ENCODE results near the gene LLGL2. TPM values are rescaled to one million over a fixed set of nuclear protein-coding genes. Genes with fewer than 3 reads are reported as not detected.

The LLGL2 gene
- total RNA-seq, 1 donor from 2014 or later: 16.6 TPM

DNA sequence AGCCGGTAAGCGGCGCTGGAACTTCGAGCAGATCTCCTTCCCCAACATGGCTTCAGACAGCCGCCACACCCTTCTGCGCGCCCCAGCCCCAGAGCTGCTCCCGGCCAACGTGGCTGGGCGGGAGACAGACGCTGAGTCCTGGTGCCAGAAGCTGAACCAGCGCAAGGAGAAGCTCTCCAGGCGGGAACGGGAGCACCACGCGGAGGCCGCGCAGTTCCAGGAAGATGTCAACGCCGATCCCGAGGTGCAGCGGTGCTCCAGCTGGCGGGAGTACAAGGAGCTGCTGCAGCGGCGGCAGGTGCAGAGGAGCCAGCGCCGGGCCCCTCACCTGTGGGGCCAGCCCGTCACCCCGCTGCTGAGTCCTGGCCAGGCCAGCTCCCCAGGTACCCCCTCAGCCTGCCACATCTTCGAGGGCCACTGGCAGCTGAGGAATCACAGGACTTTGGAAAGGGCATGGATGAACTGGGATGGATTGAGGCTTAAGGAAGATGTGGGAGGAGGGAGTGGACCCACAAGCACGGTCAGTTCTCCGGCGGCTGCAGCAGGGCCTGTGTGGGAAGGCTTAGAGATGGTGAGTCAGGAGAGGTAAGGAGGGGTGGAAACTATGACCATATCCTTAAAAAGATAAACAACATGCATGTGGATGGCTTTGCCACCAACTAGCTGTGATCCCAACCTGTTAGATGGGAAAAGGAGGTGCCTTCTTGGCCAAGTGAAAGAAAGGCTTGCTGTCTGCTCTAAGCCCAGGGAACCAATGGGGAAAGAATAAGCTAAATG is 3.4 kb upstream of the LLGL2 start:
- Histone ChIP-seq H3K79me2 (ENCODE audit: low read depth) (peaks cover 10% of the 10 kb centered on the region), H3K9me3 (ENCODE audit: low read depth) (no peaks in the 10 kb centered on the region), H3K4me2 (no peak overlapping the region), H3K9ac (no peak overlapping the region), H2AFZ (replicated peaks) (no peak overlapping the region), H4K20me1 (ENCODE audit: low read depth) (peaks cover 34% of the 10 kb centered on the region), H3F3A (ENCODE audit: low read depth) (peaks cover 36% of the 10 kb centered on the region), H3K4me3 (no peak overlapping the region), H3K4me1 (peaks cover 7% of the 10 kb centered on the region), H3K27ac (no peak overlapping the region), H3K27me3 (no peaks in the 10 kb centered on the region), H3K36me3 (no peaks in the 10 kb centered on the region)
- DNase-seq (ENCODE audit: low spot score): no peak
- Mint-ChIP-seq H3K36me3 (peaks cover 21% of the 10 kb centered on the region), H3K4me1 (peaks cover 23% of the 10 kb centered on the region), H3K27me3 (ENCODE audit: insufficient read depth, low read depth) (peaks cover 19% of the 10 kb centered on the region), H3K4me3 (no peak overlapping the region), H3K9me3 (no peaks in the 10 kb centered on the region), H3K27ac (no peak overlapping the region)
- no peak for TF ChIP-seq CTCF (IDR thresholded peaks at IDR 0.05)
- TF ChIP-seq EZH2phosphoT487 (IDR thresholded peaks at IDR 0.05): no peak
- TF ChIP-seq EZH2 (IDR thresholded peaks at IDR 0.05): no peak

DNA sequence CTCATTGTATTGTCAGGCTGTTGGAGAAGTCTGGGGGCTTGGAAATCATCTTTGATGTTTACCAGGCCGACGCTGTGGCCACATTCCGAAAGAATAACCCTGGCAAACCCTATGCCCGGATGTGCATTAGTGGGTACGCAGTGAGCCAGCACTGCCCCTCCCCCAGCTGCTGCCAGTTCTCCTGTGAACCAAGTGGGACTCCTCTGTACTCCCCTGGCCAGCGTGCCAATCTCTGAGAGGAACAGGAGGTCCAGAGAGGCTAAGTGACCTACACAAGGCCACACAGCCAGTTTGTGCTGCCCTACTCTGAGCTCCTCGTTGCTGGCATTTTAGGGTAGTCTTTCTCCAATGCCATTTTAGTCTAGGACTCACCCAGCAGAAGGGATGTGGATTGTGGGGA is 1.9 kb upstream of the LLGL2 start:
- H3K36me3 ChIP-seq: no peaks in the 10 kb centered on the region
- H3F3A ChIP-seq (ENCODE audit: low read depth): peaks cover 33% of the 10 kb centered on the region
- Mint-ChIP-seq H3K27ac (no peak overlapping the region), H3K36me3 (peaks cover 12% of the 10 kb centered on the region), H3K4me3 (peak overlapping the region; percentile 28), H3K27me3 (ENCODE audit: insufficient read depth, low read depth) (peaks cover 19% of the 10 kb centered on the region), H3K4me1 (peaks cover 12% of the 10 kb centered on the region), H3K9me3 (no peaks in the 10 kb centered on the region)
- peaks cover 36% of the 10 kb centered on the region for H4K20me1 ChIP-seq (ENCODE audit: low read depth)
- peaks cover 7% of the 10 kb centered on the region for H3K4me1 ChIP-seq
- DNase-seq (ENCODE audit: low spot score): no peak
- no peak overlapping the region for H2AFZ ChIP-seq (replicated peaks)
- no peak overlapping the region for H3K9ac ChIP-seq
- H3K4me3 ChIP-seq: no peak overlapping the region
- TF ChIP-seq EZH2phosphoT487 (IDR thresholded peaks at IDR 0.05): no peak
- no peak for TF ChIP-seq EZH2 (IDR thresholded peaks at IDR 0.05)
- TF ChIP-seq CTCF (IDR thresholded peaks at IDR 0.05): no peak
- no peaks in the 10 kb centered on the region for H3K27me3 ChIP-seq
- no peak overlapping the region for H3K27ac ChIP-seq
- H3K4me2 ChIP-seq: no peak overlapping the region
- no peaks in the 10 kb centered on the region for H3K9me3 ChIP-seq (ENCODE audit: low read depth)
- peaks cover 25% of the 10 kb centered on the region for H3K79me2 ChIP-seq (ENCODE audit: low read depth)

DNA sequence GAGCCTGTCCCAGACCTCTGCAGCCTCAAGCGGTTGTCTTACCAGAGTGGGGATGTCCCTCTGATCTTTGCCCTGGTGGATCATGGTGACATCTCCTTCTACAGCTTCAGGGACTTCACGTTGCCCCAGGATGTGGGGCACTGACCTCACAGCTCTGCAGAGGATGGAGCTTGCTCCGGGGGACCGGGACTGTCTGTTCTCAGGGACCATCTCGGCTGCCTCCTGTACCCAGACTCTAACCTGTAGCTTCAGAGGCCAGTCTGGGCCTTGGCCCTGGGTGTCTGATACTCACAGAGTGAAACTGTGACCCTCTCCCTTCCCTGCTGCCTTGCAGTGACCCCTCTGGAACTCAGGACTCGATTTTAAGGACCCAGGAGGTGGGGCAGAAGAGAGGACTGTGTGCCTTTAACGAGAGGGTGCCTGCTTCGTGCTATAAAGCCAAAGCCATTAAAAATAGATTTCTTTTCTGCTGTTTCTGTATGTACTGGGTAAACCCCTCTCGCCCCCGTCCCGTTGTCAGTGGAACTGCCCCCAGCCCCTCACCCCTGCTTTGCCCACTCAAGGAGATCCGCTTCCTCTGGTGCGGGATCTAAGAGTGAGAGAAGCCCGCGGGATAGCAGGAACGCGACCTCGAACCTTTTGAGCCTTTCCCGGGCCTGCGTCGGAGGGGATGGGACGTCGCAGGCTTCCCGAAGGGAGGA is 1.1 kb upstream of the LLGL2 start:
- TF ChIP-seq EZH2 (IDR thresholded peaks at IDR 0.05): no peak
- TF ChIP-seq CTCF (IDR thresholded peaks at IDR 0.05): no peak
- TF ChIP-seq EZH2phosphoT487 (IDR thresholded peaks at IDR 0.05): no peak
- peak overlapping the region; percentile 66 for H2AFZ ChIP-seq (replicated peaks)
- no peak overlapping the region for H3K27ac ChIP-seq
- peaks cover 12% of the 10 kb centered on the region for H3K36me3 Mint-ChIP-seq
- H3K9me3 Mint-ChIP-seq: no peaks in the 10 kb centered on the region
- no peaks in the 10 kb centered on the region for H3K36me3 ChIP-seq
- H3K4me1 ChIP-seq: peaks cover 7% of the 10 kb centered on the region
- H3K4me2 ChIP-seq: peak overlapping the region; percentile 97
- H3K27me3 Mint-ChIP-seq (ENCODE audit: insufficient read depth, low read depth): peaks cover 19% of the 10 kb centered on the region
- no peak overlapping the region for H3K27ac Mint-ChIP-seq
- peaks cover 32% of the 10 kb centered on the region for H3K79me2 ChIP-seq (ENCODE audit: low read depth)
- peak overlapping the region; percentile 87 for H3K4me3 ChIP-seq
- peaks cover 33% of the 10 kb centered on the region for H3F3A ChIP-seq (ENCODE audit: low read depth)
- no peaks in the 10 kb centered on the region for H3K27me3 ChIP-seq
- H3K9me3 ChIP-seq (ENCODE audit: low read depth): no peaks in the 10 kb centered on the region
- peaks cover 35% of the 10 kb centered on the region for H4K20me1 ChIP-seq (ENCODE audit: low read depth)
- H3K4me3 Mint-ChIP-seq: peak overlapping the region; percentile 75
- no peak overlapping the region for H3K9ac ChIP-seq
- DNase-seq (ENCODE audit: low spot score): no peak
- peaks cover 12% of the 10 kb centered on the region for H3K4me1 Mint-ChIP-seq

All from neural progenitor cell (in vitro differentiated cells).